HepG2 (cell line): ENCODE results near the gene CADM3. TPM values are rescaled to one million over a fixed set of nuclear protein-coding genes. Genes with fewer than 3 reads are reported as not detected.

ENCODE experiments used
- ATAC-seq: fragments of 200-7000 bp; cut with Tn5 transposase; 3 replicates; pipeline ENCODE4 v1.9.1; 2020; ENCODE audit warnings: mild to moderate bottlenecking, moderate library complexity
- BruUV-seq: library from RNA; stranded (reverse); fragments of 400-500 nt; replicated peaks from 2 replicates; lab custom pipeline; 2021; lab: Mats Ljungman, UMichigan
- CTCF ChIA-PET: fragments of 300-600 bp; formaldehyde crosslinking; extraction: SDS; loops from one replicate; lab custom pipeline; 2021; ENCODE audit warnings: low total read pairs, inconsistent platforms, low intra/inter-chr PET ratio; lab: Yijun Ruan, JAX
- POLR2A ChIA-PET: fragments of 350-600 bp; sonication (Branson Sonifier 250); formaldehyde crosslinking; loops from one replicate; lab custom pipeline; 2020; ENCODE audit warnings: antibody characterized with exemption, inconsistent platforms; lab: Yijun Ruan, JAX
- DNase-seq: peaks from one replicate; pipeline ENCODE4 v3.0.0-alpha.2; 2015; ENCODE audit warnings: low spot score
- FAIRE-seq: peaks from 3 replicates; lab custom pipeline; 2011; peaks lifted over from hg19 to GRCh38; lab: Jason Lieb, UNC
- H2AFZ ChIP-seq: one replicate; pipeline ENCODE4 v1.6.1; 2011; ENCODE audit warnings: low read length, inconsistent platforms
- H3K27ac ChIP-seq: fragments of 300-600 bp; 3 replicates; pipeline ENCODE4 v1.8.0; 2011; ENCODE audit warnings: mixed run types, mild to moderate bottlenecking, mixed read lengths, low read length, inconsistent platforms; ENCODE audit not compliant: insufficient read depth; ENCODE audit errors: extremely low read length
- H3K27me3 ChIP-seq, 2 experiments: fragments of 200-600 bp in 1 of 2; 2 replicates in 1 of 2; 3 replicates in 1 of 2; pipeline versions ENCODE4 v1.6.0 to v1.8.0; 2011; ENCODE audit warnings: low read length in 2 of 2, mild to moderate bottlenecking in 2 of 2, moderate library complexity in 2 of 2, inconsistent platforms in 1 of 2; ENCODE audit not compliant: insufficient read depth in 2 of 2, control insufficient read depth in 1 of 2
- H3K36me3 ChIP-seq, 2 experiments: fragments of 200-600 bp in 1 of 2; replicated peaks in 1 of 2; 2 replicates in 1 of 2; 3 replicates in 1 of 2; pipeline versions ENCODE4 v1.5.1 to v1.8.0; 2011; ENCODE audit warnings: low read length in 2 of 2, inconsistent platforms in 1 of 2; ENCODE audit not compliant: insufficient read depth in 2 of 2, control insufficient read depth in 1 of 2
- H3K4me1 ChIP-seq: 2 replicates; pipeline ENCODE4 v1.5.1; 2012; ENCODE audit warnings: low read length, inconsistent platforms; ENCODE audit not compliant: insufficient read depth
- H3K4me2 ChIP-seq: 2 replicates; pipeline ENCODE4 v1.6.0; 2011; ENCODE audit warnings: low read depth, low read length, inconsistent platforms
- H3K4me3 ChIP-seq, 3 experiments: fragments of 200-600 bp in 1 of 3; sonication (generic), shearing (Covaris generic) in 1 of 3; replicated peaks in 1 of 3; 2 replicates each; pipeline ENCODE4 v1.5.1; 2011 to 2016; ENCODE audit warnings: low read length in 3 of 3, inconsistent platforms in 2 of 3, low read depth in 2 of 3, mild to moderate bottlenecking in 2 of 3, control low read depth in 1 of 3, mixed read lengths in 1 of 3; ENCODE audit not compliant: insufficient read depth in 1 of 3
- H3K79me2 ChIP-seq: one replicate; pipeline ENCODE4 v1.6.1; 2011; ENCODE audit warnings: low read length, inconsistent platforms; ENCODE audit not compliant: insufficient read depth
- H3K9ac ChIP-seq: 2 replicates; pipeline ENCODE4 v1.6.0; 2011; ENCODE audit warnings: mild to moderate bottlenecking, low read depth, low read length, inconsistent platforms; ENCODE audit not compliant: insufficient read depth
- H3K9me3 ChIP-seq: 2 replicates; pipeline ENCODE4 v1.5.1; 2012; ENCODE audit warnings: mild to moderate bottlenecking, low read length
- H4K20me1 ChIP-seq: 2 replicates; pipeline ENCODE4 v1.6.0; 2011; ENCODE audit warnings: inconsistent platforms, mild to moderate bottlenecking, low read length, moderate library complexity; ENCODE audit not compliant: insufficient read depth
- ATAD3A ChIP-seq: sonication (generic); formaldehyde crosslinking; IDR thresholded peaks from 2 replicates; pipeline ENCODE4 v1.4.0; 2020; ENCODE audit warnings: missing genetic modification reagents
- GLI4 ChIP-seq: sonication (generic); formaldehyde crosslinking; IDR thresholded peaks from 2 replicates; pipeline ENCODE4 v1.5.1; 2020; ENCODE audit warnings: missing genetic modification reagents, mild to moderate bottlenecking, moderate library complexity, borderline replicate concordance
- MEIS1 ChIP-seq: sonication (generic); formaldehyde crosslinking; IDR thresholded peaks from 2 replicates; pipeline ENCODE4 v1.9.0; 2021; ENCODE audit warnings: mild to moderate bottlenecking, missing genetic modification reagents, moderate library complexity, borderline replicate concordance
- MIER2 ChIP-seq: IDR thresholded peaks from 2 replicates; pipeline ENCODE4 v1.6.1; 2016; ENCODE audit warnings: missing biosample characterization, missing genetic modification reagents
- RELA ChIP-seq: sonication (generic); formaldehyde crosslinking; IDR thresholded peaks from 2 replicates; pipeline ENCODE4 v1.4.0; 2020; ENCODE audit warnings: missing genetic modification reagents
- STAT5B ChIP-seq: sonication (generic); formaldehyde crosslinking; IDR thresholded peaks from 2 replicates; pipeline ENCODE4 v1.4.0; 2020; ENCODE audit warnings: missing genetic modification reagents
- TEF ChIP-seq: sonication (generic); formaldehyde crosslinking; IDR thresholded peaks from 2 replicates; pipeline ENCODE4 v1.5.0; 2020; ENCODE audit warnings: missing genetic modification reagents
- ZNF331 ChIP-seq: sonication (generic); formaldehyde crosslinking; IDR thresholded peaks from 2 replicates; pipeline ENCODE4 v1.4.0; 2020; ENCODE audit warnings: missing genetic modification reagents
- ZNF574 ChIP-seq: sonication (generic); formaldehyde crosslinking; IDR thresholded peaks from 2 replicates; pipeline ENCODE4 v1.4.0; 2020; ENCODE audit warnings: missing genetic modification reagents
- ZNF678 ChIP-seq: sonication (generic); formaldehyde crosslinking; IDR thresholded peaks from 2 replicates; pipeline ENCODE4 v1.4.0; 2020; ENCODE audit warnings: mild to moderate bottlenecking, missing genetic modification reagents
- WGBS: methylation state at CpG from one replicate; pipeline ENCODE4 v1.1.6; 2017; ENCODE audit warnings: low lambda C conversion rate; 5-methylcytosine and 5-hydroxymethylcytosine counted together
- in situ Hi-C: cut with HindIII; loops from 2 replicates; pipeline ENCODE4 v1.10.0; 2017; ENCODE audit warnings: low pct_unique_long_range_greater_than_20kb; ENCODE audit not compliant: extremely low pct_ligation_motif_present
- intact Hi-C: fragments of 100-400 bp; cut with micrococcal nuclease; formaldehyde crosslinking; loops from one replicate; pipeline ENCODE4 v1.10.0; 2022; ENCODE audit not compliant: unreplicated experiment
- polyA plus RNA-seq, 8 experiments: library from polyadenylated mRNA; depleted of rRNA in 3 of 8; stranded (reverse) in 7 of 8; unstranded in 1 of 8; fragments of >200 nt; fragmentation: Illumina TruSeq in 4 of 8; extraction: Trizol in 4 of 8; gene quantifications; 2 replicates each; pipeline versions ENCODE4 v1.2.1 to v1.2.3, GENCODE V29; 2011 to 2016; ENCODE audit warnings: low read depth in 4 of 8, missing spikeins in 1 of 8, mixed read lengths in 1 of 8; ENCODE audit not compliant: insufficient read depth in 1 of 8
- total RNA-seq, 5 experiments: library from RNA; depleted of rRNA; stranded (reverse); fragments of >200 nt; fragmentation: Illumina TruSeq; extraction: Trizol; gene quantifications; 2 replicates each; pipeline ENCODE4 v1.2.3, GENCODE V29; 2016; ENCODE audit warnings: low read depth in 1 of 5
- TF ChIP-seq, protein P1 (sequence below): sonication (generic); formaldehyde crosslinking; IDR thresholded peaks from 2 replicates; pipeline ENCODE4 v1.5.1; 2020; ENCODE audit warnings: missing genetic modification reagents, mild to moderate bottlenecking, borderline replicate concordance
- TF ChIP-seq, protein P2 (sequence below): sonication (generic); formaldehyde crosslinking; IDR thresholded peaks from 2 replicates; pipeline ENCODE4 v1.8.0; 2022; ENCODE audit warnings: missing genetic modification reagents, mild to moderate bottlenecking, borderline replicate concordance
- TF ChIP-seq, protein P3 (sequence below): sonication (generic); formaldehyde crosslinking; conservative IDR thresholded peaks from 2 replicates; pipeline ENCODE4 v1.4.0; 2020; ENCODE audit warnings: missing genetic modification reagents

Gene CADM3
- total and polyA plus RNA-seq, 2 of the 13 experiments (the other 11 are each of a cell fraction or from before 2014, with no cell fraction given), result not detected

DNA sequence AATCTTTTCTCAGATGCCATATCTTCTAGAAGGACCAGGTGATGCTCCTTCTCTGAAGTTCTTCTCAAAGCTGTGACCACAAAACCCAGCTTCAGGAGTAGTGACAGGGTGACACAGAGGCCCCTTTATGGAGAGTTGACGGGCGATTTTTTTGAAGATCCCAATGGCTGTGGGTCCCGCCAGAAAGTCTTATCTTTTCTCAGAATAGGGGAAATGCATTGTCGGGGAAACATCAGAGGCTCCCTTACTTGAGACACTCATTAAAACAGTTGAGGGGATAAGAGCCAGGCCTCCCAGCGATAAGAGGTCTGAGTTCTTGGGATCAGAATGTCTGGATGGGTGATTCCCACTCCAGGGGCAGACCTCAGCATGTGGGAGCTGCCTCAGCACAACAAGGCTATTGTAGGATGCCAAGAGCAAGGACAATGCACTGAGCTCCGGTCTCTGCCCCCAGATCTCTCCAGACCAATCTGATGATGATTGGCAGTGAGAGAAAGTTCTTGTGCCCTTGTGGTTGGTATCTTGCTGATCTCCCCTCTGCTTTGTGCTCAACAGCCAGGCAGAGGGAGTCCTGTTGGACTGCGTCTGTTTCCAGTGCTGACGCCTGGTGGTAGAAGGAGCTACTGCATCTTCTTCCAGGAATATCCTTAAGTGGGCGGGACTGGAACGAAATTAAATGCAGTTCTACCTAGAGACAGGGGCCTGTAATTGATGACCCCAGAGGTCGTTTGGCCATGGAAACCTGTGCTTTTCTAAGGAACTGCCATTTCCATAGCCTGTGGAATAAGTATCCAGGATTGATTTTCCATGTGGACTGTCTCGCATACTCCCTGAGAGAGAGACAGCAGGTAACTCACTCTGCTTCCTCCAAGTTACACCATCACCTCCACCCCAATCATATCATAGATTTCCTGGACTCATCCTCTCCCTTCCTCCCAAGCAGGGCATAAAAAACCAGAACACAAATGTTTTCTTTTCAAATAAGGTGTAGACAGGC is 26.4 kb downstream of the CADM3 start:
- Histone ChIP-seq H2AFZ (no peak overlapping the region), H3K9ac (no peak overlapping the region), H3K36me3 (no peaks in the 10 kb centered on the region), H4K20me1 (no peaks in the 10 kb centered on the region), H3K4me2 (no peak overlapping the region), H3K27ac (no peak overlapping the region), H3K4me1 (no peaks in the 10 kb centered on the region), H3K79me2 (no peaks in the 10 kb centered on the region), H3K9me3 (no peaks in the 10 kb centered on the region), H3K27me3 (no peaks in the 10 kb centered on the region), H3K4me3 (no peak overlapping the region)
- WGBS, result 28% methylated on average over 12 of the region's 12 CpGs
- DNase-seq (peak; percentile 46), FAIRE-seq (peak; percentile 79), ATAC-seq (peak; percentile 92)
- POLR2A ChIA-PET, result no interaction called here
- in situ Hi-C loops (loop anchor here (5.0 kb wide), 1 partner anchor 36 kb away; no protein-coding TSS in a partner anchor), intact Hi-C loops (loop anchor here (1.0 kb wide), 1 partner anchor 37 kb away; no protein-coding TSS in a partner anchor)
- CTCF ChIA-PET, result interaction anchor here (1.4 to 2.9 kb wide), 2 partner anchors 35 to 37 kb away, joined by 4 to 38 read pairs; no protein-coding TSS in a partner anchor
- BruUV-seq, result no TSS peak
- TF ChIP-seq GLI4 (CRISPR knock-in tag), result no peak
- TF ChIP-seq STAT5B (CRISPR knock-in tag), result no peak
- TF ChIP-seq ZNF678, result no peak
- TF ChIP-seq ZNF574 (CRISPR knock-in tag), result 0 out of 2 replicates have a peak, but pooled peaks have one; percentile 19
- no peak for TF ChIP-seq RELA (CRISPR knock-in tag)
- TF ChIP-seq MIER2, result 0 out of 2 replicates have a peak, but pooled peaks have one; percentile 39
- TF ChIP-seq MEIS1 (CRISPR knock-in tag), result no peak
- TF ChIP-seq TEF (CRISPR knock-in tag), result no peak
- TF ChIP-seq, protein P1, sequence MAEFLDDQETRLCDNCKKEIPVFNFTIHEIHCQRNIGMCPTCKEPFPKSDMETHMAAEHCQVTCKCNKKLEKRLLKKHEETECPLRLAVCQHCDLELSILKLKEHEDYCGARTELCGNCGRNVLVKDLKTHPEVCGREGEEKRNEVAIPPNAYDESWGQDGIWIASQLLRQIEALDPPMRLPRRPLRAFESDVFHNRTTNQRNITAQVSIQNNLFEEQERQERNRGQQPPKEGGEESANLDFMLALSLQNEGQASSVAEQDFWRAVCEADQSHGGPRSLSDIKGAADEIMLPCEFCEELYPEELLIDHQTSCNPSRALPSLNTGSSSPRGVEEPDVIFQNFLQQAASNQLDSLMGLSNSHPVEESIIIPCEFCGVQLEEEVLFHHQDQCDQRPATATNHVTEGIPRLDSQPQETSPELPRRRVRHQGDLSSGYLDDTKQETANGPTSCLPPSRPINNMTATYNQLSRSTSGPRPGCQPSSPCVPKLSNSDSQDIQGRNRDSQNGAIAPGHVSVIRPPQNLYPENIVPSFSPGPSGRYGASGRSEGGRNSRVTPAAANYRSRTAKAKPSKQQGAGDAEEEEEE (CRISPR knock-in tag), result no peak
- TF ChIP-seq, protein P2, sequence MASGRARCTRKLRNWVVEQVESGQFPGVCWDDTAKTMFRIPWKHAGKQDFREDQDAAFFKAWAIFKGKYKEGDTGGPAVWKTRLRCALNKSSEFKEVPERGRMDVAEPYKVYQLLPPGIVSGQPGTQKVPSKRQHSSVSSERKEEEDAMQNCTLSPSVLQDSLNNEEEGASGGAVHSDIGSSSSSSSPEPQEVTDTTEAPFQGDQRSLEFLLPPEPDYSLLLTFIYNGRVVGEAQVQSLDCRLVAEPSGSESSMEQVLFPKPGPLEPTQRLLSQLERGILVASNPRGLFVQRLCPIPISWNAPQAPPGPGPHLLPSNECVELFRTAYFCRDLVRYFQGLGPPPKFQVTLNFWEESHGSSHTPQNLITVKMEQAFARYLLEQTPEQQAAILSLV (CRISPR knock-in tag), result no peak
- TF ChIP-seq ZNF331 (CRISPR knock-in tag), result no peak
- TF ChIP-seq, protein P3, sequence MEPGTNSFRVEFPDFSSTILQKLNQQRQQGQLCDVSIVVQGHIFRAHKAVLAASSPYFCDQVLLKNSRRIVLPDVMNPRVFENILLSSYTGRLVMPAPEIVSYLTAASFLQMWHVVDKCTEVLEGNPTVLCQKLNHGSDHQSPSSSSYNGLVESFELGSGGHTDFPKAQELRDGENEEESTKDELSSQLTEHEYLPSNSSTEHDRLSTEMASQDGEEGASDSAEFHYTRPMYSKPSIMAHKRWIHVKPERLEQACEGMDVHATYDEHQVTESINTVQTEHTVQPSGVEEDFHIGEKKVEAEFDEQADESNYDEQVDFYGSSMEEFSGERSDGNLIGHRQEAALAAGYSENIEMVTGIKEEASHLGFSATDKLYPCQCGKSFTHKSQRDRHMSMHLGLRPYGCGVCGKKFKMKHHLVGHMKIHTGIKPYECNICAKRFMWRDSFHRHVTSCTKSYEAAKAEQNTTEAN (CRISPR knock-in tag), result no peak
- TF ChIP-seq ATAD3A (CRISPR knock-in tag), result no peak
